Measurements from ENCODE around the gene BICDL1.

The BICDL1 gene

GRCh38 chr12:120025640-120026039, 36.6 kb downstream of the BICDL1 start:
- no peak for TF ChIP-seq CTCF (IDR thresholded peaks at IDR 0.05)

- no peak for TF ChIP-seq CTCF (IDR thresholded peaks at IDR 0.05)
Measured at GRCh38 chr12:120032242-120032641, 43.2 kb downstream of the BICDL1 start.

GRCh38 chr12:120037851-120038250, 48.8 kb downstream of the BICDL1 start:
- no peak for TF ChIP-seq CTCF (IDR thresholded peaks at IDR 0.05)

GRCh38 chr12:120039711-120040110, 50.7 kb downstream of the BICDL1 start:
- no peak for TF ChIP-seq CTCF (IDR thresholded peaks at IDR 0.05)

- TF ChIP-seq CTCF (IDR thresholded peaks at IDR 0.05) = no peak
Measured at GRCh38 chr12:120041386-120042231, 52.6 kb downstream of the BICDL1 start.

- TF ChIP-seq CTCF (IDR thresholded peaks at IDR 0.05) = no peak
Measured at GRCh38 chr12:120047072-120047471, 58.0 kb downstream of the BICDL1 start.

GRCh38 chr12:120048263-120048662, 59.2 kb downstream of the BICDL1 start:
- TF ChIP-seq CTCF (IDR thresholded peaks at IDR 0.05) = no peak

All from LNCAP (cell line).